Stomach (tissue), 4 donors: ENCODE data around the gene NCBP2L.

Experiments used
- CTCF ChIP-seq, 7 experiments: fragments of 450-650 bp in 4 of 7; fragments of 200-600 bp in 3 of 7; sonication (generic) in 3 of 7; IDR thresholded peaks; one replicate each; pipeline ENCODE4 v1.5.1; 2016 to 2019; ENCODE audit warnings: antibody characterized with exemption in 7 of 7, control low read depth in 2 of 7, mild to moderate bottlenecking in 1 of 7
- POLR2A ChIP-seq, 4 donors: fragments of 450-650 bp; IDR thresholded peaks; one replicate each; pipeline ENCODE4 v1.6.1; 2016; ENCODE audit warnings: antibody characterized with exemption in 4 of 4, control low read depth in 2 of 4, mild to moderate bottlenecking in 1 of 4, moderate library complexity in 1 of 4
- POLR2AphosphoS5 ChIP-seq, 3 donors: sonication (generic); formaldehyde crosslinking; IDR thresholded peaks; one replicate each; pipeline ENCODE4 v1.6.1; 2016; ENCODE audit warnings: antibody characterized with exemption in 3 of 3

- TF ChIP-seq POLR2A (IDR thresholded peaks at IDR 0.05) (no peak), CTCF (IDR thresholded peaks at IDR 0.05) (no peak), POLR2AphosphoS5 (IDR thresholded peaks at IDR 0.05) (no peak)
Observed at GRCh38 chrX:107738768-107739167, 38.8 kb upstream of the NCBP2L start.
